ENCODE measurements around the gene RANBP2.
"Not testable (repeated sequence)": the region's sequence is repeated elsewhere in the genome, so short reads cannot be mapped to it uniquely, and the experiment has no call there.

RANBP2 gene

GRCh38 chr2:108707300-108707699 lies 12.0 kb upstream of the RANBP2 start:
- peaks cover 8% of the 10 kb centered on the region for H3K36me3 Mint-ChIP-seq (ENCODE audit: low read depth)
- H3K9me3 Mint-ChIP-seq = peaks cover 12% of the 10 kb centered on the region
- no peak overlapping the region for H3K4me3 Mint-ChIP-seq
- H3K27ac Mint-ChIP-seq = no peak overlapping the region
- H3K4me1 Mint-ChIP-seq (ENCODE audit: low read depth) = no peaks in the 10 kb centered on the region
- DNase-seq (ENCODE audit: low spot score) = no peak
- peaks cover 10% of the 10 kb centered on the region for H3K27me3 Mint-ChIP-seq (ENCODE audit: low read depth)

- H3K36me3 Mint-ChIP-seq (ENCODE audit: low read depth); H3K27ac Mint-ChIP-seq; DNase-seq (ENCODE audit: low spot score); H3K4me1 Mint-ChIP-seq (ENCODE audit: low read depth); H3K27me3 Mint-ChIP-seq (ENCODE audit: low read depth); H3K9me3 Mint-ChIP-seq; H3K4me3 Mint-ChIP-seq: not testable (repeated sequence)
These were observed 2.3 kb upstream of the RANBP2 start for GRCh38 chr2:108716971-108717370.

- not testable (repeated sequence) for H3K27ac Mint-ChIP-seq; DNase-seq (ENCODE audit: low spot score); H3K27me3 Mint-ChIP-seq (ENCODE audit: low read depth); H3K36me3 Mint-ChIP-seq (ENCODE audit: low read depth); H3K4me3 Mint-ChIP-seq; H3K9me3 Mint-ChIP-seq
- H3K4me1 Mint-ChIP-seq (ENCODE audit: low read depth) = peaks cover 10% of the 10 kb centered on the region
These were observed 6.8 kb downstream of the RANBP2 start for GRCh38 chr2:108726048-108726447.

GRCh38 chr2:108734656-108735055 lies 15.4 kb downstream of the RANBP2 start:
- not testable (repeated sequence) for H3K4me3 Mint-ChIP-seq; H3K9me3 Mint-ChIP-seq; DNase-seq (ENCODE audit: low spot score); H3K4me1 Mint-ChIP-seq (ENCODE audit: low read depth); H3K27ac Mint-ChIP-seq; H3K27me3 Mint-ChIP-seq (ENCODE audit: low read depth)
- H3K36me3 Mint-ChIP-seq (ENCODE audit: low read depth) = peaks cover 22% of the 10 kb centered on the region

- not testable (repeated sequence) for H3K4me1 Mint-ChIP-seq (ENCODE audit: low read depth); H3K27ac Mint-ChIP-seq; H3K27me3 Mint-ChIP-seq (ENCODE audit: low read depth); DNase-seq (ENCODE audit: low spot score); H3K9me3 Mint-ChIP-seq; H3K4me3 Mint-ChIP-seq
- H3K36me3 Mint-ChIP-seq (ENCODE audit: low read depth) = peaks cover 28% of the 10 kb centered on the region
These were observed 38.7 kb downstream of the RANBP2 start for GRCh38 chr2:108757973-108758372.

- H3K36me3 Mint-ChIP-seq (ENCODE audit: low read depth) = peaks cover 51% of the 10 kb centered on the region
- H3K27me3 Mint-ChIP-seq (ENCODE audit: low read depth); H3K27ac Mint-ChIP-seq; H3K4me3 Mint-ChIP-seq; H3K9me3 Mint-ChIP-seq; DNase-seq (ENCODE audit: low spot score): not testable (repeated sequence)
- H3K4me1 Mint-ChIP-seq (ENCODE audit: low read depth) = peaks cover 11% of the 10 kb centered on the region
These were observed 43.3 kb downstream of the RANBP2 start for GRCh38 chr2:108762618-108763017.

- not testable (repeated sequence) for H3K27me3 Mint-ChIP-seq (ENCODE audit: low read depth); H3K9me3 Mint-ChIP-seq; DNase-seq (ENCODE audit: low spot score); H3K4me3 Mint-ChIP-seq; H3K27ac Mint-ChIP-seq
- peaks cover 61% of the 10 kb centered on the region for H3K36me3 Mint-ChIP-seq (ENCODE audit: low read depth)
- peaks cover 12% of the 10 kb centered on the region for H3K4me1 Mint-ChIP-seq (ENCODE audit: low read depth)
These were observed 47.4 kb downstream of the RANBP2 start for GRCh38 chr2:108766671-108767070.

- not testable (repeated sequence) for DNase-seq (ENCODE audit: low spot score); H3K27ac Mint-ChIP-seq; H3K27me3 Mint-ChIP-seq (ENCODE audit: low read depth); H3K9me3 Mint-ChIP-seq
- Mint-ChIP-seq H3K4me3 (peak overlapping the region; percentile 51), H3K36me3 (ENCODE audit: low read depth) (peaks cover 69% of the 10 kb centered on the region), H3K4me1 (ENCODE audit: low read depth) (peaks cover 12% of the 10 kb centered on the region)
These were observed 48.6 kb downstream of the RANBP2 start for GRCh38 chr2:108767859-108768258.

GRCh38 chr2:108776475-108776874 lies 57.2 kb downstream of the RANBP2 start:
- H3K27ac Mint-ChIP-seq = no peak overlapping the region
- H3K9me3 Mint-ChIP-seq = no peaks in the 10 kb centered on the region
- H3K36me3 Mint-ChIP-seq (ENCODE audit: low read depth) = peaks cover 48% of the 10 kb centered on the region
- H3K27me3 Mint-ChIP-seq (ENCODE audit: low read depth) = no peaks in the 10 kb centered on the region
- no peak overlapping the region for H3K4me3 Mint-ChIP-seq
- peaks cover 8% of the 10 kb centered on the region for H3K4me1 Mint-ChIP-seq (ENCODE audit: low read depth)
- DNase-seq (ENCODE audit: low spot score) = no peak

GRCh38 chr2:108778857-108779256 lies 59.6 kb downstream of the RANBP2 start:
- H3K27ac Mint-ChIP-seq = peak overlapping the region; percentile 63
- no peaks in the 10 kb centered on the region for H3K9me3 Mint-ChIP-seq
- no peak for DNase-seq (ENCODE audit: low spot score)
- H3K4me3 Mint-ChIP-seq = no peak overlapping the region
- peaks cover 8% of the 10 kb centered on the region for H3K4me1 Mint-ChIP-seq (ENCODE audit: low read depth)
- H3K27me3 Mint-ChIP-seq (ENCODE audit: low read depth) = no peaks in the 10 kb centered on the region
- H3K36me3 Mint-ChIP-seq (ENCODE audit: low read depth) = peaks cover 49% of the 10 kb centered on the region

- no peaks in the 10 kb centered on the region for H3K9me3 Mint-ChIP-seq
- H3K27ac Mint-ChIP-seq = peak overlapping the region; percentile 99
- peaks cover 31% of the 10 kb centered on the region for H3K36me3 Mint-ChIP-seq (ENCODE audit: low read depth)
- peaks cover 17% of the 10 kb centered on the region for H3K4me1 Mint-ChIP-seq (ENCODE audit: low read depth)
- no peak for DNase-seq (ENCODE audit: low spot score)
- H3K27me3 Mint-ChIP-seq (ENCODE audit: low read depth) = no peaks in the 10 kb centered on the region
- H3K4me3 Mint-ChIP-seq = peak overlapping the region; percentile 98
These were observed 66.7 kb downstream of the RANBP2 start for GRCh38 chr2:108786008-108786353.

- Mint-ChIP-seq H3K4me3 (peak within 1 kb of the TSS; percentile 98), H3K27me3 (ENCODE audit: low read depth) (no peaks in the 10 kb centered on the region)
- peak; percentile 91 for DNase-seq (ENCODE audit: low spot score)
These were observed 67.3 kb downstream of the RANBP2 start, which contains the start of gene CCDC138 for GRCh38 chr2:108786354-108787215. CCDC138 (plus strand) TSS chr2:108786771; CDS start chr2:108786823, 52 bp downstream.

GRCh38 chr2:108787216-108787541 lies 67.9 kb downstream of the RANBP2 start:
- Mint-ChIP-seq H3K27me3 (ENCODE audit: low read depth) (no peaks in the 10 kb centered on the region), H3K27ac (peak overlapping the region; percentile 76), H3K4me3 (peak overlapping the region; percentile 88), H3K36me3 (ENCODE audit: low read depth) (peaks cover 27% of the 10 kb centered on the region), H3K4me1 (ENCODE audit: low read depth) (peaks cover 17% of the 10 kb centered on the region), H3K9me3 (no peaks in the 10 kb centered on the region)
- DNase-seq (ENCODE audit: low spot score) = no peak

More at GRCh38 chr2:108786354-108787215, 67.3 kb downstream of the RANBP2 start, which contains the start of gene CCDC138:
- Mint-ChIP-seq H3K9me3 (no peaks in the 10 kb centered on the region), H3K4me1 (ENCODE audit: low read depth) (peaks cover 17% of the 10 kb centered on the region), H3K27ac (peak within 1 kb of the TSS; percentile 99), H3K36me3 (ENCODE audit: low read depth) (peaks cover 31% of the 10 kb centered on the region)

GRCh38 chr2:108803045-108803736 lies 83.9 kb downstream of the RANBP2 start:
- Mint-ChIP-seq H3K4me3 (no peak overlapping the region), H3K9me3 (peaks cover 6% of the 10 kb centered on the region), H3K36me3 (ENCODE audit: low read depth) (peaks cover 47% of the 10 kb centered on the region), H3K27ac (no peak overlapping the region), H3K4me1 (ENCODE audit: low read depth) (peaks cover 2% of the 10 kb centered on the region), H3K27me3 (ENCODE audit: low read depth) (no peaks in the 10 kb centered on the region)
- no peak for DNase-seq (ENCODE audit: low spot score)

All from T-helper 2 cell treated with Interferon-gamma antibody and Interleukin-4, amounts not matched to agents 5 μg/mL and 100 μg/mL, for 36 hours (primary cell).